Measurements from ENCODE around the gene AQP12B. TPM values are rescaled to one million over a fixed set of nuclear protein-coding genes. Genes with fewer than 3 reads are reported as not detected.

AQP12B gene
- total RNA-seq, 2 donors from 2014 or later: not detected

DNA sequence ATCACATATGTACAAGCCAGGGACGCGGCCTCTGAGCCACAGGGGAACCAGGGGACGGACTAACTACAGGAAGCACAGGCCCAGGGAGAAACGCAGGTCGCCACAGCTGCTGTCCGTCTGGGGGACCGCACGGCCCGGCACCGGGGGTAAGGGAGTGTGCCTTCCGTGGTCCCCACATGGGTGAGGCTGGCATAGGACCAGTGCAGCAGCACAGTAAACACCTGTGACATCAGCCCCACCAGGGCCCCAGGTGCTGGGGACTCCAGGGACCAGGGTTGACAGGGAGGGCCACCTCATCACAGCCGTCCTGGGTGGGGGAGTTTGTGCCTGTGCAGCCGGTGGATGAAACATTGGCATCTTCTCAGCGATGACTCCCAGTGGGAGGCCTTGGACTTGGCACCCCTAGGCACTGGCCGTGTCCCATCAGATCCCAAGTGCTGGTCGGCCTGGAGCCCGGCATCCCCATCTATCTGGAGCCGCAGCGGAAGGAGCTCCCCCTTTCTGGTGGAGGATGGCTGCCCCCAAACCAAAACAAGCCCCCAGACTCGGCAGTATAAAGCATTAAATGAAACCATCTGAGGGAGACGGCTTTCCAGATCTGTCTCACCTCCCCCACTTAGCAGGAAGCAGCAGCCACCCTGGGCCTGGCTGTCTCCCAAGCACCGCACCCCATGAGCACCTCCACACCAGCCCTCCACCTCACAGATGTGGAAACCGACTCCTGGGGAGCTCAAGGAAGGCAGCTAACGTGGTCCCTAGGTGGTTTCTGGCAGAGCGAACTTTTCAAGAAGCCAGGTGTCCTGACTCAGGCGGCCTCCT is 31.5 kb upstream of the AQP12B start:
- Mint-ChIP-seq H3K9me3 (no peaks in the 10 kb centered on the region), H3K27me3 (ENCODE audit: low read depth) (no peaks in the 10 kb centered on the region), H3K27ac (no peak overlapping the region), H3K4me1 (ENCODE audit: low read depth) (no peaks in the 10 kb centered on the region), H3K4me3 (no peak overlapping the region), H3K36me3 (ENCODE audit: insufficient read depth in 2 of 2) (no peaks in the 10 kb centered on the region)
- no peak for ATAC-seq (replicated peaks in 1 of 2)
- DNase-seq: no peak

DNA sequence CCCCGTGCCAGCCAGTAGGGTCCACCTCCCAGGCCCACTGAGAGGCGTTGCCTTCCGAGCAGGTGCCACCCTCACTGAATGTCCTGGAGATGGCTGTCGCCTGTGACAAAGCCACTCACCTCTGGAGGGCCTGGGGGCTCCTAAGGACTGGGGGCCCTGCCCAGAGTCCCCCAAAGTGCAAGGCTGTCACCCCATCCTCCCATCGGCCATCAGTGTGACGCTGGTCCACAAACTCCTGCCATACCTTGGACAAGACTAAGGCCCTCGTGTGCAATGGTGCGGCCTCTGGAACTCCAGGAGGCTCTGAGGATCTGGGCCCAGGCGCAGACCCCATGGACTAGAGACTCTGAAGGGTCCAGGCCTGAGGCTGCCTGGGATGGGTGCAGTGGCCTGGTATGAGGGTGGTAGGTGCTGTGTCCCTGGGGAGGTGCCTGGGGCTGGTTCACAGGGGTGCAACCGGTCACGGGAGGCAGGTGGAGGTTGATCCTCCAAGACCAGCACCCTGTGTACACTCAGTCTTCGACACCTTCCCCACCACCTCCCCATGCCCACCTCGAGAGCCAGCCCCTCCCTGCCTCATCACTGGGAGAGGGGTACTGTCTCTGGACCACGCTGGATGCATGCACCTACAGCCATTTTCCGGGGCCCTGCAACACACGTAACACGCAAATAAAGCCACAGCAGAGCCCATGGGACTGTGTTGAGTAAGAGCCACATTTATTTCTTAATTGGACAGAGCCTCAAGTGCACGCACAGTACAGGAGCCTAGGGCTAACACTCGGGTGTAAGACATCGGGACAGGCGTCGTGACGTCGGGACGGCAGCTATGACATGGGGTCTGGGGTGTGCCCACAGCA is 30.6 kb upstream of the AQP12B start:
- Mint-ChIP-seq H3K27me3 (ENCODE audit: low read depth) (peaks cover 4% of the 10 kb centered on the region), H3K4me1 (ENCODE audit: low read depth) (no peaks in the 10 kb centered on the region), H3K4me3 (no peak overlapping the region), H3K9me3 (no peaks in the 10 kb centered on the region), H3K27ac (no peak overlapping the region), H3K36me3 (ENCODE audit: insufficient read depth in 2 of 2) (no peaks in the 10 kb centered on the region)
- ATAC-seq (replicated peaks in 1 of 2) (no peak), DNase-seq (no peak)

DNA sequence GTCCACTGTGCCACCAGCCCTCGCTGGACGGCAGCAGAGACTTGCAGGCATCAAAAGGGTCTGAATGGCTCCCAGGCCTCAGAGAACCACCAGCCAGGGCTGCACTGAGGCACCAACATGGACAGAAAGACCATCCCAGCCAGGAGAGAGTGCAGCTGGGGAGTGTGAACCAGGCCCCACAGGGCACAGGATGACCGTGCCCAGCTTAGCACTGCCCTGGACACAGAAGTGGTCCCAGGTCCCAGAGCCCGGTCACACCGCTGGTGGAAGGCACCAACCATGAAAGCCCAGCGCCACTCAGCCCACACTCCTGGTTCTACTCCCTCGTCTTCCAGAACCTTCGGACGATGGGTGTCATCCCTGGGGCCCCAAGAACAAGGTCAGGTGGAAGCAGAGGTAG is 29.4 kb upstream of the AQP12B start:
- DNase-seq (no peak), ATAC-seq (replicated peaks in 1 of 2) (no peak)
- H3K27me3 Mint-ChIP-seq (ENCODE audit: low read depth): peaks cover 11% of the 10 kb centered on the region
- H3K9me3 Mint-ChIP-seq: no peaks in the 10 kb centered on the region
- H3K36me3 Mint-ChIP-seq (ENCODE audit: insufficient read depth in 2 of 2): no peaks in the 10 kb centered on the region
- H3K27ac Mint-ChIP-seq: no peak overlapping the region
- no peaks in the 10 kb centered on the region for H3K4me1 Mint-ChIP-seq (ENCODE audit: low read depth)
- no peak overlapping the region for H3K4me3 Mint-ChIP-seq

DNA sequence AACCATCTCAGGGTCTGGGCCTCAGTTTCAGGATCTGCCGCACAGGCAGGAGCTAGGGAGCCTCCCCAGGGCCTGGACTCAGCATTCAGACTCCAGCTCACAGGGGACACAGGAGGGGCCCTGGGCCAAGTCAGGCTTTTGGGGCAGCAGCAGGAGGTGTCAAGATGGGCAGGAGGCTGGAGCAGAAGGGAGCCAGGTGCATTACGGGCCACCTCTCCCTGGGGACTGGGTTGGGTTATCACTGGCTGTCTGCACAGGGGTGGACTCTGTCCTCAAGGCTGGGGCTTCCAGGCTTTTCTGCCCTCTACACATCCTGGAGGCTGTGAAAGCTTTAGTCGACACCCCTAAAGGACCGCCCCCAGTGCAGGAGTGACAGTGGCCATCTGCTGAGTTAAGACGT is 29.0 kb upstream of the AQP12B start:
- H3K4me1 Mint-ChIP-seq (ENCODE audit: low read depth): no peaks in the 10 kb centered on the region
- no peak for DNase-seq
- peaks cover 11% of the 10 kb centered on the region for H3K27me3 Mint-ChIP-seq (ENCODE audit: low read depth)
- ATAC-seq (replicated peaks in 1 of 2): peak in 1 of 2 donors; percentile 11
- H3K27ac Mint-ChIP-seq: no peak overlapping the region
- H3K4me3 Mint-ChIP-seq: no peak overlapping the region
- no peaks in the 10 kb centered on the region for H3K36me3 Mint-ChIP-seq (ENCODE audit: insufficient read depth in 2 of 2)
- H3K9me3 Mint-ChIP-seq: no peaks in the 10 kb centered on the region

DNA sequence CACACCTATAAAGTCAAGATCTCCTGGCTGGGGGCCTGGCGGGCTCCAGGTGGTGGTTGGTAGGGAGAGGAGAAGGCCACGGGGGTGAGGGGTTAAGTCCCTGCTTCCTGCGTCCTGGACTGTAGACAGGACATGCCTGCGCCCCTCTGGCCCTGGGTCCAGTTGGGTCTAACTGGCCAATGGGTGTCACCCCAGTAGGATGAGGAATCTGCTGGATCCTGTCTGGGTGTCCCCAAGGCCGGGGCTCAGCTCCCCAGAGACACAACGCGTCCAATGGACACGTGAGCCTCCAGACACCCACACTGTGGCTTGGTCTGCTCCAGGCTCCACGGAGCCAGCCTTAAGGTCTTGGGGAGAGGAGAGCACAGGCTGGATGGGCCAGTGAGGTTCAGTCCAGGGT is 28.6 kb upstream of the AQP12B start:
- no peaks in the 10 kb centered on the region for H3K4me1 Mint-ChIP-seq (ENCODE audit: low read depth)
- no peak for ATAC-seq (replicated peaks in 1 of 2)
- H3K27ac Mint-ChIP-seq: no peak overlapping the region
- H3K36me3 Mint-ChIP-seq (ENCODE audit: insufficient read depth in 2 of 2): no peaks in the 10 kb centered on the region
- no peak overlapping the region for H3K4me3 Mint-ChIP-seq
- no peaks in the 10 kb centered on the region for H3K9me3 Mint-ChIP-seq
- no peak for DNase-seq
- H3K27me3 Mint-ChIP-seq (ENCODE audit: low read depth): peaks cover 11% of the 10 kb centered on the region

DNA sequence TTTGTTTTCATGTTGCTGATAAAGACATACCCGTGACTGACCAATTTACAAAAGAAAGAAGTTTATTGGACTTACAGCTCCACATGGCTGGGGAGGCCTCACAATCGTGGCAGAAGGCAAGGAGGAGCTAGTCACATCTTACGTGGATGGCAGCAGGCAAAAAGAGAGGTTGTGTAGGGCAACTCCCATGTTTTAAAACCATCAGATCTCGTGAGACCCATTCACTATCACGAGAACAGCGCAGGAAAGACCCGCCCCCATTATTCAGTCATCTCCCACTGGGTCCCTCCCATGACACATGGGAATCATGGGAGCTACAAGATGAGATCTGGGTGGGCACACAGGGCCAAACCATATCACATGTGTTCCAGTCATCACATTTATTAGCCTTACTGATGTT is 25.8 kb upstream of the AQP12B start:
- ATAC-seq (replicated peaks in 1 of 2): no peak
- no peak for DNase-seq
- H3K27ac Mint-ChIP-seq: no peak overlapping the region
- no peaks in the 10 kb centered on the region for H3K9me3 Mint-ChIP-seq
- no peak overlapping the region for H3K4me3 Mint-ChIP-seq
- H3K27me3 Mint-ChIP-seq (ENCODE audit: low read depth): peaks cover 25% of the 10 kb centered on the region
- H3K4me1 Mint-ChIP-seq (ENCODE audit: low read depth): peaks cover 13% of the 10 kb centered on the region
- no peaks in the 10 kb centered on the region for H3K36me3 Mint-ChIP-seq (ENCODE audit: insufficient read depth in 2 of 2)

DNA sequence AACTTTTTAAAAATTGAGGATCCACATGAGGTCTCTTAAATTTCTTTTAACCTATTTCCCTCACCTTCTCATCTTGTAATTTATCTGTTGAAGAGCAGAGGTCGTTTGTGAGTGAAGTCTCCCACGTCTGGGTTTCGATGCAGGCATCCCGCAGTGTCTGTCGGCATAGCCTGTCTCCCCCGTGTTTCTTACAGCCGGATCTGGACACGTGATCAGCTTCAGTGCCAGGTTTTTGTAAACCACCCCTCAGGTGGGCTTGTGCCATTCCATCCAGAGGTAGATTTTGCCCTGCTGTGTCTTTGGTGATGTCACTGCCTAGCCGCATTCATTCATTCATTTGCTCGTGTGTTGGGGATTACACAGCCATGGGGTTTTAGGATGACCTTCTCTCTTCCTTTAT is 25.1 kb upstream of the AQP12B start:
- ATAC-seq (replicated peaks in 1 of 2) (no peak), DNase-seq (no peak)
- Mint-ChIP-seq H3K4me1 (ENCODE audit: low read depth) (peaks cover 13% of the 10 kb centered on the region), H3K27ac (no peak overlapping the region), H3K36me3 (ENCODE audit: insufficient read depth in 2 of 2) (no peaks in the 10 kb centered on the region), H3K4me3 (no peak overlapping the region), H3K9me3 (no peaks in the 10 kb centered on the region), H3K27me3 (ENCODE audit: low read depth) (peaks cover 25% of the 10 kb centered on the region)

DNA sequence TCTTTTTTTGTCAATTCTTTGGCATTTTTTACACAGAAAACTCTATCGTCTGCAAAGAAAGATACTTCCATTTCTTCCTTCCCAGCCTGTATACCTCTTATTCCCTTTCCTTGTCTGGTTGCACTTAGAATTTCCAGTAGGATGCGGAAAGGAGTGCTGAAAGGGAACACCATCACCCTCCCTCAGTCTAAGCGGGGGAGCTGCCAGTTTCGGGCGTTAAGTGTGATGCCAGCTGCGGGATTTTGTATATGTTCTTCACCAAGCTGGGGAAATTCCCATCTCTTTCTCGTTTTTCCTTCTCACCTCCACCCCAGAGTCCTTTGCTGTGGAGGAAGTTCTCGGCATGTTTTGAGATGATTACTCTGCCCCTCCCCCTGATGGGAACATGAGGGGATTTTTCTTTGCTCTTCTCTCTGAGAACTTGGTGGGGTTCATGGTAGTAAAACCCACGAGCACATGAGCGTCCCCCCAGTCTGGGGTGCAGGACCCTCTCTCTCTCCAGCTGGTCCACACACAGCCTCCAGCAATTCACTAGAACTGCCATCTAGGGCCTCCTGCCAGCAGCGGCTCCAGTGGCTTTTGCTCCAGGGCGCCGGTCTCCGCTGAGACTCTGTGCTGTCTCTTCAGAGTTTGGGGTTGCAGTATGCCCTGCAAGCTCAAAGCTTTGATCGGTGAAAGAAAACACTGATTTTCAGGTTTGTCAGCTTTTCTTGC is 24.5 kb upstream of the AQP12B start:
- ATAC-seq (replicated peaks in 1 of 2): no peak
- Mint-ChIP-seq H3K27ac (no peak overlapping the region), H3K9me3 (no peaks in the 10 kb centered on the region), H3K36me3 (ENCODE audit: insufficient read depth in 2 of 2) (no peaks in the 10 kb centered on the region), H3K27me3 (ENCODE audit: low read depth) (peaks cover 25% of the 10 kb centered on the region), H3K4me1 (ENCODE audit: low read depth) (peaks cover 13% of the 10 kb centered on the region), H3K4me3 (no peak overlapping the region)
- no peak for DNase-seq

DNA sequence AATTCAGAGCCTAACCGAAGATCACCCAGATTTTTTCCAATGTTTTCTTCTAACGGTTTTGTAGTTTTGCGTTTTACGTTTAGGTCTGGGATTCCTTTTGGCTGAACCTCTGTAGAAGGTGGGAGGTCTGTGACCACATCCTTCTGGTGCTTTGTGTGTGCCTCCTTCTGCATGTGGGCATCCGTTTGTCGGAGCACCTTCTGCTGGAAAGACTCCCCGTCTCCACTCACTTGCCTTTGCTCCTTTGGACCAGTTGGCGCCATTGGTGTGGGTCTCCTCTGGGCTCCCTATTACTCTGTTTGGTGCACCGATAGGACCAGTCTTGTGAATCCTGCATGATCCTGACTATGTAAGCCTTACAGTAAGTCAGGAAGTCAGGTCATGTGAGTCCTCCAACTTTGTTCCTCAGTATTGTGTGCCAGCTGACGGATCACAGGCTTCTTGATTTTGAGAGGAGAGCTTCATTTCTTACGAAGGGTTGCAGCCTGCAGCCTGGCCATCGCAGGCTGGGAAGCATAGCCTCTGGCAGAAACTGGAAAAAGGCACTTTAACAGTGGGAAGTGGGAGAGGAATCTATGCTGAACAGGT is 22.6 kb upstream of the AQP12B start:
- DNase-seq (no peak), ATAC-seq (replicated peaks in 1 of 2) (peak in 1 of 2 donors; percentile 43)
- no peaks in the 10 kb centered on the region for H3K36me3 Mint-ChIP-seq (ENCODE audit: insufficient read depth in 2 of 2)
- H3K9me3 Mint-ChIP-seq: no peaks in the 10 kb centered on the region
- peaks cover 13% of the 10 kb centered on the region for H3K4me1 Mint-ChIP-seq (ENCODE audit: low read depth)
- H3K27ac Mint-ChIP-seq: peak overlapping the region; percentile 83
- H3K4me3 Mint-ChIP-seq: peak overlapping the region; percentile 60 to 96
- peaks cover 25% of the 10 kb centered on the region for H3K27me3 Mint-ChIP-seq (ENCODE audit: low read depth)

DNA sequence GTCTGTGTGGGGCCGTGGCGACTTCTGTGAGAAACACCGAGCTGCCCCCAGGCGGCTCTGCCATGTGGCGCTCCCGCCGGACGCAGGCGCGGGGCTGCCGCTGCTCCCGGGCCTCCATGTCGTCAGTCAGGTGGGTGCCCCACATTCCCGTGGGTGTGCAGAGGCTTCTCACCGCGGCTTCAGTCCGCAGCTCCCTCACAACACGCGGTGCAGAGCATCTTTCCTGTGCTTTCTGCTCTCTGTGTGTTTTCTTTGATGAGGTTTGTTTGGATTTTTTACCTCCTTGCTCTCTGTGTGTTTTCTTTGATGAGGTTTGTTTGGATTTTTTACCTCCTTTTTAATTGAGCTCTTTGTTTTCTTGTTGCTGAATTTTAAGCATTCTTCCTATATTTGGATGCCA is 22.0 kb upstream of the AQP12B start:
- DNase-seq: peak; percentile 29 to 40
- peak overlapping the region; percentile 83 for H3K27ac Mint-ChIP-seq
- peaks cover 25% of the 10 kb centered on the region for H3K27me3 Mint-ChIP-seq (ENCODE audit: low read depth)

DNA sequence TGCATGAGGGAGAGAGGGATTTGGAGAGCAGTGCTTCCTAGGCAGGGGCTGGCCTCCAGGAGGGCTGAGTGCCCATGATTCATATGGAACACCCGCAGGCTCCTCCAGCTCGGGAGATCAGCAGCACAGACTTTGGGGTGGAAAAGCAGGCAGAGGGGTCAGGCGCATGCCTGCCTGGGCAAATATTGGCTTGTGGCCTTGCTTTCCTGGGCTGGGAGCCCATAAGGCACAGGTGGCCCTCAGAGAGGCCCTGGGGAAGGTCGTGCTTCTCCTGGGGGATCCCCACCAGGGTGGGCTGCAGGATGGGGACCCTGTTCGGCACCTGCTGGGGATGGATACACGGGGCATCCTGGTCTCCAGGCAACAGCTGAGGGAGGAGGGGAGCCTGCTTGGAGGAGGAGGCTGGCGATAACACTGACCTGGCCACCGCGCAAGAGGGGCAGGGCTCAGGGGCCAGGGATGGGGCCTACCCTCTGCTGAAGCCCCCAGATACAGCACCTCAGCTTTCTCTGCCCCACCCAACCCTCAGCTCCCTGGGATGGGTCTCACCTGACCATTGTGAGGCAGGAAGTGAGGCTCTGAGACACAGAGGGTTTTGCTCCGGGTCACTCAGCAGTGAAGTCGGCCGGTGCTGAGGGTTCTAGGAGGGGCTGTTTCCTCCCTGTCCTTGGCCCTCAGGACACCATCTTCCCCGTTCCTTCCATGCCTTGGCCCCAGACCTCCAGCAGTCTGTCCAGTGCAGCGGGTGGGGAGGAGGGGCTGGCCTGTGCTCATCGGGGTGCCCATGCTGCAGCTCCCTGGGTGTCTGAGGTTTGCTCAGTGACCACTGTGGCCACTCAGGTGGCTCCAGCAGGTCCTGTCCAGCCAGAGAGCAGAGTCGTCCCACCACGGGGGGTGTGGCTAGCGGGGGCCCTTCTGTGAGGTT is 21.0 kb upstream of the AQP12B start:
- H3K27me3 Mint-ChIP-seq (ENCODE audit: low read depth): peaks cover 24% of the 10 kb centered on the region
- no peak overlapping the region for H3K4me3 Mint-ChIP-seq
- no peaks in the 10 kb centered on the region for H3K36me3 Mint-ChIP-seq (ENCODE audit: insufficient read depth in 2 of 2)
- H3K4me1 Mint-ChIP-seq (ENCODE audit: low read depth): peaks cover 13% of the 10 kb centered on the region
- H3K27ac Mint-ChIP-seq: no peak overlapping the region
- no peak for DNase-seq
- no peak for ATAC-seq (replicated peaks in 1 of 2)
- no peaks in the 10 kb centered on the region for H3K9me3 Mint-ChIP-seq

More for the DNA sequence above, 22.0 kb upstream of the AQP12B start:
- H3K4me3 Mint-ChIP-seq: peak overlapping the region; percentile 60 to 96
- no peaks in the 10 kb centered on the region for H3K9me3 Mint-ChIP-seq
- ATAC-seq (replicated peaks in 1 of 2): peak; percentile 67 to 73
- no peaks in the 10 kb centered on the region for H3K36me3 Mint-ChIP-seq (ENCODE audit: insufficient read depth in 2 of 2)
- peaks cover 13% of the 10 kb centered on the region for H3K4me1 Mint-ChIP-seq (ENCODE audit: low read depth)

DNA sequence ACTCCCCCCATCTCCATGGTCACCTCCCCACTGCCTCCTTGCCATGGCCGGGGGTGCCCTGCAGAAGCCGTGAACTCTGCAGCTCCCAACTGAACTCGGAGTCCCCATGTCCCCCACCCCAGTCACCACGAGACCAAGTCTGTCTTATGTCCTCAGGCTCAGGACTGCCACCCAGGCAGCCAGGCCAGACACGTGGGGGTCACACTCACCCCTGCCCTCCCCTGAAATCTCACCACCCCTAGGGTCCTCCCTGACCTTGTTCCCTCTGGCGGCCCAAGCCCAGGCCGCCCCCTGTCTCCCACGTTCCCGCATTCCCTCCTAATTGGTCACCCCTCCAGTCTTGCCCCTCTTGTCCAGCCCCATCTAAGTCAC is 19.9 kb upstream of the AQP12B start:
- no peak overlapping the region for H3K4me3 Mint-ChIP-seq
- H3K27me3 Mint-ChIP-seq (ENCODE audit: low read depth): peaks cover 14% of the 10 kb centered on the region
- H3K36me3 Mint-ChIP-seq (ENCODE audit: insufficient read depth in 2 of 2): no peaks in the 10 kb centered on the region
- ATAC-seq (replicated peaks in 1 of 2): no peak
- peaks cover 13% of the 10 kb centered on the region for H3K4me1 Mint-ChIP-seq (ENCODE audit: low read depth)
- DNase-seq: no peak
- no peak overlapping the region for H3K27ac Mint-ChIP-seq
- no peaks in the 10 kb centered on the region for H3K9me3 Mint-ChIP-seq
